Measurements from ENCODE around the gene MDGA2. TPM values are rescaled to one million over a fixed set of nuclear protein-coding genes. Genes with fewer than 3 reads are reported as not detected.

The MDGA2 gene
- total and polyA plus RNA-seq, 2 of the 4 experiments (the other 2 are of a cell fraction): 0.02 TPM; not detected in 1

DNA sequence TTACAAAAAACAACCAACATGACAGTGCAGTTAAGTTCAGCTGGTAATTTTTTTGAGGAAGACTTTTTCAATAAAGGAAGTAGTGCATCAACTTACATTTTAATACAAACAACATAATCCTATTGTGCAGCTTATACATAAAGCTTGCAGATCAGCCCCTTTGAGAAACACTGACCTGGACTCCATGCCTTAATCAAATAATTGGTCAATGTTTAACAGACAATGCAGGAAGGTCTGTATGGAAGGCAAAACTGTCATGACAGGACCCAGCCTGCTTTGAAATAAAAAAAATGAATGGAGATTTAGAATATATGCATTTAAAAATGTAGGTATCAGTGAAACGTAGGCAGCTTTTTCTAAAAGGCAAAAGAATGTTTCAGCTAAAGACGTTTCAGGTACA lies 702.1 kb downstream of the MDGA2 start:
- BruUV-seq (replicated peaks): no TSS peak
- Histone ChIP-seq H3K18ac (ENCODE audit: low read depth, low read length) (no peak overlapping the region), H4K5ac (ENCODE audit: low read depth, low read length) (no peak overlapping the region), H3K23ac (ENCODE audit: low read depth, low read length) (no peak overlapping the region), H3K9ac (ENCODE audit: low read depth, low read length) (no peak overlapping the region), H3K9me3 (ENCODE audit: control insufficient read depth, insufficient read depth, low read length) (no peaks in the 10 kb centered on the region), H4K8ac (ENCODE audit: low read depth in 2 of 2, low read length in 2 of 2) (no peak overlapping the region), H3K4me3 (ENCODE audit: insufficient read depth, low read depth, low read length) (no peak overlapping the region), H2BK5ac (ENCODE audit: low read depth, low read length, poor library complexity, severe bottlenecking) (no peak overlapping the region), H3K27ac (ENCODE audit: insufficient read depth, low read length) (no peak overlapping the region), H2AK5ac (ENCODE audit: low read depth, low read length) (no peak overlapping the region), H4K91ac (ENCODE audit: insufficient read depth, low read depth, low read length) (no peak overlapping the region), H2BK15ac (ENCODE audit: low read depth, low read length) (no peak overlapping the region), H2BK120ac (ENCODE audit: low read depth, low read length) (no peak overlapping the region), H2AFZ (replicated peaks; ENCODE audit: low read length, poor library complexity) (no peak overlapping the region), H3K79me1 (ENCODE audit: low read depth in 1 of 2, low read length in 2 of 2) (no peaks in the 10 kb centered on the region), H3K14ac (replicated peaks; ENCODE audit: low read depth, low read length) (no peak overlapping the region), H3K4me2 (ENCODE audit: low read depth, low read length) (no peak overlapping the region), H3K4me1 (ENCODE audit: control insufficient read depth, insufficient read depth, low read length) (no peaks in the 10 kb centered on the region), H3K9me1 (ENCODE audit: insufficient read depth, low read length) (no peaks in the 10 kb centered on the region), H2AK9ac (replicated peaks; ENCODE audit: low read depth, low read length, poor library complexity) (no peak overlapping the region), H3K27me3 (ENCODE audit: control insufficient read depth, insufficient read depth, low read length) (no peaks in the 10 kb centered on the region), H3K4ac (ENCODE audit: low read depth, low read length) (no peak overlapping the region), H2BK20ac (ENCODE audit: low read depth, low read length) (no peak overlapping the region), H4K20me1 (ENCODE audit: insufficient read depth, low read length) (no peaks in the 10 kb centered on the region), H3K56ac (ENCODE audit: extremely low read depth, insufficient read depth, low read length) (no peak overlapping the region), H3K36me3 (ENCODE audit: control insufficient read depth, insufficient read depth, low read length) (no peaks in the 10 kb centered on the region)
- ChIA-PET CTCF (interaction anchor here (0.6 kb wide), 2 partner anchors 49 to 1532 kb away, joined by 3 to 5 read pairs; no protein-coding TSS in a partner anchor), POLR2A (ENCODE audit: unreplicated experiment) (no interaction called here)
- ATAC-seq (ENCODE audit: low read depth): no peak
- no peak for DNase-seq
- in situ Hi-C loops (cut with MboI; ENCODE audit: low sequenced_read_pairs): no loop called here
- TF ChIP-seq NFE2L2 (IDR thresholded peaks at IDR 0.05; ENCODE audit: low read depth, low read length) (no peak), RAD21 (IDR thresholded peaks at IDR 0.05; ENCODE audit: low read length) (no peak), CEBPB (IDR thresholded peaks at IDR 0.05; ENCODE audit: low read depth, low read length) (no peak), MAFK (IDR thresholded peaks at IDR 0.05; ENCODE audit: low read depth, low read length) (no peak), SMC3 (IDR thresholded peaks at IDR 0.05; ENCODE audit: low read depth, low read length) (no peak), MXI1 (IDR thresholded peaks at IDR 0.05; ENCODE audit: borderline replicate concordance, low read depth, low read length) (no peak), RFX5 (IDR thresholded peaks at IDR 0.05; ENCODE audit: low read depth, low read length) (no peak), CHD1 (IDR thresholded peaks at IDR 0.05; ENCODE audit: low read depth, low read length) (no peak), POLR2A (IDR thresholded peaks at IDR 0.05; ENCODE audit: low read depth, low read length) (no peak), FOS (IDR thresholded peaks at IDR 0.05; ENCODE audit: low read depth, low read length) (no peak)
- TF ChIP-seq, protein P1, sequence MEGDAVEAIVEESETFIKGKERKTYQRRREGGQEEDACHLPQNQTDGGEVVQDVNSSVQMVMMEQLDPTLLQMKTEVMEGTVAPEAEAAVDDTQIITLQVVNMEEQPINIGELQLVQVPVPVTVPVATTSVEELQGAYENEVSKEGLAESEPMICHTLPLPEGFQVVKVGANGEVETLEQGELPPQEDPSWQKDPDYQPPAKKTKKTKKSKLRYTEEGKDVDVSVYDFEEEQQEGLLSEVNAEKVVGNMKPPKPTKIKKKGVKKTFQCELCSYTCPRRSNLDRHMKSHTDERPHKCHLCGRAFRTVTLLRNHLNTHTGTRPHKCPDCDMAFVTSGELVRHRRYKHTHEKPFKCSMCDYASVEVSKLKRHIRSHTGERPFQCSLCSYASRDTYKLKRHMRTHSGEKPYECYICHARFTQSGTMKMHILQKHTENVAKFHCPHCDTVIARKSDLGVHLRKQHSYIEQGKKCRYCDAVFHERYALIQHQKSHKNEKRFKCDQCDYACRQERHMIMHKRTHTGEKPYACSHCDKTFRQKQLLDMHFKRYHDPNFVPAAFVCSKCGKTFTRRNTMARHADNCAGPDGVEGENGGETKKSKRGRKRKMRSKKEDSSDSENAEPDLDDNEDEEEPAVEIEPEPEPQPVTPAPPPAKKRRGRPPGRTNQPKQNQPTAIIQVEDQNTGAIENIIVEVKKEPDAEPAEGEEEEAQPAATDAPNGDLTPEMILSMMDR (conservative IDR thresholded peaks at IDR 0.05; ENCODE audit: low read depth, low read length): no peak
- TF ChIP-seq, protein P2, sequence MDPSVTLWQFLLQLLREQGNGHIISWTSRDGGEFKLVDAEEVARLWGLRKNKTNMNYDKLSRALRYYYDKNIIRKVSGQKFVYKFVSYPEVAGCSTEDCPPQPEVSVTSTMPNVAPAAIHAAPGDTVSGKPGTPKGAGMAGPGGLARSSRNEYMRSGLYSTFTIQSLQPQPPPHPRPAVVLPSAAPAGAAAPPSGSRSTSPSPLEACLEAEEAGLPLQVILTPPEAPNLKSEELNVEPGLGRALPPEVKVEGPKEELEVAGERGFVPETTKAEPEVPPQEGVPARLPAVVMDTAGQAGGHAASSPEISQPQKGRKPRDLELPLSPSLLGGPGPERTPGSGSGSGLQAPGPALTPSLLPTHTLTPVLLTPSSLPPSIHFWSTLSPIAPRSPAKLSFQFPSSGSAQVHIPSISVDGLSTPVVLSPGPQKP (IDR thresholded peaks at IDR 0.05; ENCODE audit: borderline replicate concordance, low read depth, low read length): no peak
- intact Hi-C loops (cut with micrococcal nuclease): no loop called here
- WGBS, 2 experiments (ENCODE audit: extremely low coverage in 2 of 2, insufficient read length in 1 of 2): no CpG with 5 or more reads among the region's 2 CpGs
- dilution Hi-C loops (cut with HindIII; ENCODE audit: low sequenced_read_pairs, unreplicated experiment): no loop called here

Data from IMR-90 (cell line).